ENCODE data around the gene TCEA3. TPM values are rescaled to one million over a fixed set of nuclear protein-coding genes. Genes with fewer than 3 reads are reported as not detected.

The TCEA3 gene
- total and polyA plus RNA-seq, 2 of the 4 experiments (the other 2 are of a cell fraction) = 3.0 to 6.3 TPM

DNA sequence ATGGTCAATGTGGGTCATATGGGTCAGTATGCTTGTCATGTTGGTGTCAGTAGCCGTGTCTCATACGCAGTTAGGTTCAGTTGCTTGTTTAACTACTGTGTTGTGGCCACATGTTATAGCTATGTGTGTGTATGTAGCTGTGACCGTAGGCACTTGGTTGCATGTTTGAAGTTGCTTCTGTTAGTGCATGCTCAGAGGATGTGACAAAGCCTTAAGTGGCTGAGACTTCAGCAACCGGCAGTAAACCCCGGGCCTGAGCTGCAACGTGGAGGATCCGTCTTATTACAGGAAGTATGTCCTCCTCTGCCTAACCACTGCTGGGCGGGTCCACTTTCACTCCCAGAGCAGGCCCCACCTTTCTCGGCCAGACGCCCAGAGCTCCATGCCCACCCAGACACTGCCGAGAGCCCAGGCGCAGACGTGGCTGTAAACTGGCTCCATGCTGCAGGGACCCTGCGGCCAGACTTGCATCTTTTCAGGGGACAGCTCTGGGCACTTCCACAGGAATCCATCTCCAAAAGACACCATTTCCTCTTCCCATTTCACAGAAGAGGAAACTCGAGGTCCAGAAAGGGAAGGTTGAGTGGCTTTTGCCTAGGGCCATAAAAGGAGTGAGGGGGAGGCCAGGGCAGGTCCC lies 2.2 kb downstream of the TCEA3 start:
- peak overlapping the region; percentile 93 for H2BK5ac ChIP-seq (ENCODE audit: low read depth, low read length, poor library complexity, severe bottlenecking)
- peaks cover 16% of the 10 kb centered on the region for H3K4me1 ChIP-seq (ENCODE audit: control insufficient read depth, insufficient read depth, low read length)
- H3K27me3 ChIP-seq (ENCODE audit: control insufficient read depth, insufficient read depth, low read length) = no peaks in the 10 kb centered on the region
- peak overlapping the region; percentile 65 for H2BK20ac ChIP-seq (ENCODE audit: low read depth, low read length)
- H3K23ac ChIP-seq (ENCODE audit: low read depth, low read length) = peak overlapping the region; percentile 81
- peak overlapping the region; percentile 67 to 98 for H4K8ac ChIP-seq (ENCODE audit: low read depth in 2 of 2, low read length in 2 of 2)
- H3K56ac ChIP-seq (ENCODE audit: extremely low read depth, insufficient read depth, low read length) = peak overlapping the region; percentile 69
- no peak overlapping the region for H3K4me3 ChIP-seq (ENCODE audit: insufficient read depth, low read depth, low read length)
- peaks cover 22% of the 10 kb centered on the region for H3K9me1 ChIP-seq (ENCODE audit: insufficient read depth, low read length)
- H4K91ac ChIP-seq (ENCODE audit: insufficient read depth, low read depth, low read length) = peak overlapping the region; percentile 83
- H3K27ac ChIP-seq (ENCODE audit: insufficient read depth, low read length) = peak overlapping the region; percentile 76
- H2AK5ac ChIP-seq (ENCODE audit: low read depth, low read length) = peak overlapping the region; percentile 92
- dilution Hi-C loops (cut with HindIII; ENCODE audit: low sequenced_read_pairs, unreplicated experiment) (loop anchor here (10.0 kb wide), 1 partner anchor 88 kb away; no protein-coding TSS in a partner anchor), intact Hi-C loops (cut with micrococcal nuclease) (loop anchor here (5.0 kb wide), 1 partner anchor 115 kb away; no protein-coding TSS in a partner anchor), in situ Hi-C loops (cut with MboI; ENCODE audit: low sequenced_read_pairs) (no loop called here)
- H3K14ac ChIP-seq (replicated peaks; ENCODE audit: low read depth, low read length) = peak overlapping the region; percentile 95
- H2AFZ ChIP-seq (replicated peaks; ENCODE audit: low read length, poor library complexity) = peak overlapping the region; percentile 93
- peak overlapping the region; percentile 67 for H3K9ac ChIP-seq (ENCODE audit: low read depth, low read length)
- peak overlapping the region; percentile 82 for H2BK120ac ChIP-seq (ENCODE audit: low read depth, low read length)
- peaks cover 0 to 11% of the 10 kb centered on the region in 2 experiments; a peak in 2 of 4 replicates for H3K79me1 ChIP-seq (ENCODE audit: low read depth in 1 of 2, low read length in 2 of 2)
- WGBS, 2 experiments (ENCODE audit: extremely low coverage in 2 of 2, insufficient read length in 1 of 2) = 9% methylated on average over 13 of the region's 15 CpGs; no CpG with 5 or more reads in 1 of the 2 experiments
- H3K4me2 ChIP-seq (ENCODE audit: low read depth, low read length) = peak overlapping the region; percentile 81
- H4K20me1 ChIP-seq (ENCODE audit: insufficient read depth, low read length) = no peaks in the 10 kb centered on the region; the same call in 1 of the 2 replicates
- H3K36me3 ChIP-seq (ENCODE audit: control insufficient read depth, insufficient read depth, low read length) = peaks cover 2% of the 10 kb centered on the region; the same call in 1 of the 2 replicates
- no peak for TF ChIP-seq MAFK (IDR thresholded peaks at IDR 0.05; ENCODE audit: low read depth, low read length)
- no peak for TF ChIP-seq RAD21 (IDR thresholded peaks at IDR 0.05; ENCODE audit: low read length)
- TF ChIP-seq, protein P1, sequence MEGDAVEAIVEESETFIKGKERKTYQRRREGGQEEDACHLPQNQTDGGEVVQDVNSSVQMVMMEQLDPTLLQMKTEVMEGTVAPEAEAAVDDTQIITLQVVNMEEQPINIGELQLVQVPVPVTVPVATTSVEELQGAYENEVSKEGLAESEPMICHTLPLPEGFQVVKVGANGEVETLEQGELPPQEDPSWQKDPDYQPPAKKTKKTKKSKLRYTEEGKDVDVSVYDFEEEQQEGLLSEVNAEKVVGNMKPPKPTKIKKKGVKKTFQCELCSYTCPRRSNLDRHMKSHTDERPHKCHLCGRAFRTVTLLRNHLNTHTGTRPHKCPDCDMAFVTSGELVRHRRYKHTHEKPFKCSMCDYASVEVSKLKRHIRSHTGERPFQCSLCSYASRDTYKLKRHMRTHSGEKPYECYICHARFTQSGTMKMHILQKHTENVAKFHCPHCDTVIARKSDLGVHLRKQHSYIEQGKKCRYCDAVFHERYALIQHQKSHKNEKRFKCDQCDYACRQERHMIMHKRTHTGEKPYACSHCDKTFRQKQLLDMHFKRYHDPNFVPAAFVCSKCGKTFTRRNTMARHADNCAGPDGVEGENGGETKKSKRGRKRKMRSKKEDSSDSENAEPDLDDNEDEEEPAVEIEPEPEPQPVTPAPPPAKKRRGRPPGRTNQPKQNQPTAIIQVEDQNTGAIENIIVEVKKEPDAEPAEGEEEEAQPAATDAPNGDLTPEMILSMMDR (conservative IDR thresholded peaks at IDR 0.05; ENCODE audit: low read depth, low read length) = no peak
- no peak for TF ChIP-seq BHLHE40 (IDR thresholded peaks at IDR 0.05; ENCODE audit: low read depth, low read length)
- no peak for TF ChIP-seq CEBPB (IDR thresholded peaks at IDR 0.05; ENCODE audit: low read depth, low read length)
- no peak for TF ChIP-seq MXI1 (IDR thresholded peaks at IDR 0.05; ENCODE audit: borderline replicate concordance, low read depth, low read length)
- no peak for TF ChIP-seq RCOR1 (IDR thresholded peaks at IDR 0.05; ENCODE audit: insufficient replicate concordance, low read length)
- TF ChIP-seq, protein P2, sequence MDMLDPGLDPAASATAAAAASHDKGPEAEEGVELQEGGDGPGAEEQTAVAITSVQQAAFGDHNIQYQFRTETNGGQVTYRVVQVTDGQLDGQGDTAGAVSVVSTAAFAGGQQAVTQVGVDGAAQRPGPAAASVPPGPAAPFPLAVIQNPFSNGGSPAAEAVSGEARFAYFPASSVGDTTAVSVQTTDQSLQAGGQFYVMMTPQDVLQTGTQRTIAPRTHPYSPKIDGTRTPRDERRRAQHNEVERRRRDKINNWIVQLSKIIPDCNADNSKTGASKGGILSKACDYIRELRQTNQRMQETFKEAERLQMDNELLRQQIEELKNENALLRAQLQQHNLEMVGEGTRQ (IDR thresholded peaks at IDR 0.05; ENCODE audit: low read depth, low read length) = no peak
- TF ChIP-seq SMC3 (IDR thresholded peaks at IDR 0.05; ENCODE audit: low read depth, low read length) = no peak
- TF ChIP-seq RFX5 (IDR thresholded peaks at IDR 0.05; ENCODE audit: low read depth, low read length) = no peak
- TF ChIP-seq, protein P3, sequence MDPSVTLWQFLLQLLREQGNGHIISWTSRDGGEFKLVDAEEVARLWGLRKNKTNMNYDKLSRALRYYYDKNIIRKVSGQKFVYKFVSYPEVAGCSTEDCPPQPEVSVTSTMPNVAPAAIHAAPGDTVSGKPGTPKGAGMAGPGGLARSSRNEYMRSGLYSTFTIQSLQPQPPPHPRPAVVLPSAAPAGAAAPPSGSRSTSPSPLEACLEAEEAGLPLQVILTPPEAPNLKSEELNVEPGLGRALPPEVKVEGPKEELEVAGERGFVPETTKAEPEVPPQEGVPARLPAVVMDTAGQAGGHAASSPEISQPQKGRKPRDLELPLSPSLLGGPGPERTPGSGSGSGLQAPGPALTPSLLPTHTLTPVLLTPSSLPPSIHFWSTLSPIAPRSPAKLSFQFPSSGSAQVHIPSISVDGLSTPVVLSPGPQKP (IDR thresholded peaks at IDR 0.05; ENCODE audit: borderline replicate concordance, low read depth, low read length) = no peak
- no peak for TF ChIP-seq MAZ (IDR thresholded peaks at IDR 0.05; ENCODE audit: borderline replicate concordance, low read depth, low read length)
- H3K4ac ChIP-seq (ENCODE audit: low read depth, low read length) = peak overlapping the region; percentile 92
- peak overlapping the region; percentile 77 for H3K18ac ChIP-seq (ENCODE audit: low read depth, low read length)
- H4K5ac ChIP-seq (ENCODE audit: low read depth, low read length) = peak overlapping the region; percentile 79
- ATAC-seq (ENCODE audit: low read depth) (peak; percentile 86), DNase-seq (peak; percentile 82)
- H2BK15ac ChIP-seq (ENCODE audit: low read depth, low read length) = peak overlapping the region; percentile 90; the same call in 2 of the 3 replicates
- no TSS peak for BruUV-seq (replicated peaks)
- H3K9me3 ChIP-seq (ENCODE audit: control insufficient read depth, insufficient read depth, low read length) = no peaks in the 10 kb centered on the region
- peak overlapping the region; percentile 92 for H2AK9ac ChIP-seq (replicated peaks; ENCODE audit: low read depth, low read length, poor library complexity)
- ChIA-PET POLR2A (ENCODE audit: unreplicated experiment) (interaction anchor here (0.9 kb wide), 1 partner anchor 54 kb away, joined by 3 read pairs; no protein-coding TSS in a partner anchor), CTCF (interaction anchor here (0.6 to 2.0 kb wide), 7 partner anchors 10 to 1349 kb away, joined by 3 to 10 read pairs (median 5); partner anchors contain the start of gene ASAP3)

Data from IMR-90 (cell line).